Erythroblast (primary cell): ENCODE data around the gene CNTN4.

ENCODE experiments used
- DNase-seq, 2 experiments: peaks; one replicate each; lab custom pipeline; 2025; lab: John Stamatoyannopoulos, UW
- GATA1 ChIP-seq: IDR thresholded peaks from 2 replicates; pipeline ENCODE4 v1.6.1; 2011; ENCODE audit warnings: low read depth, mild to moderate bottlenecking, control low read depth, low read length, moderate library complexity
- POLR2A ChIP-seq: IDR thresholded peaks from 2 replicates; pipeline ENCODE4 v1.6.1; 2011; ENCODE audit warnings: mild to moderate bottlenecking, low read length

The CNTN4 gene

GRCh38 chr3:2362122-2362521, 263.5 kb downstream of the CNTN4 start:
- no peak for DNase-seq
- TF ChIP-seq POLR2A (no peak), GATA1 (no peak)

GRCh38 chr3:2363854-2364253, 265.2 kb downstream of the CNTN4 start:
- DNase-seq: no peak
- TF ChIP-seq GATA1 (no peak), POLR2A (no peak)

- no peak for DNase-seq
- TF ChIP-seq POLR2A: no peak
- no peak for TF ChIP-seq GATA1
These were observed 271.7 kb downstream of the CNTN4 start for GRCh38 chr3:2370317-2370716.

- DNase-seq: no peak
- TF ChIP-seq GATA1 (no peak), POLR2A (no peak)
These were observed 273.6 kb downstream of the CNTN4 start for GRCh38 chr3:2372306-2372705.

- TF ChIP-seq GATA1 (no peak), POLR2A (no peak)
- no peak for DNase-seq
These were observed 276.7 kb downstream of the CNTN4 start for GRCh38 chr3:2375376-2375775.

GRCh38 chr3:2377281-2377680, 278.6 kb downstream of the CNTN4 start:
- no peak for TF ChIP-seq POLR2A
- TF ChIP-seq GATA1: no peak

GRCh38 chr3:2390926-2391532, 292.4 kb downstream of the CNTN4 start:
- DNase-seq: no peak
- no peak for TF ChIP-seq GATA1
- no peak for TF ChIP-seq POLR2A

More at GRCh38 chr3:2377281-2377680, 278.6 kb downstream of the CNTN4 start:
- no peak for DNase-seq

- no peak for DNase-seq
- TF ChIP-seq GATA1 (no peak), POLR2A (no peak)
These were observed 293.2 kb downstream of the CNTN4 start for GRCh38 chr3:2391896-2392295.

- DNase-seq: no peak
- TF ChIP-seq GATA1: no peak
These were observed 294.3 kb downstream of the CNTN4 start for GRCh38 chr3:2392981-2393380.

- TF ChIP-seq POLR2A (no peak), GATA1 (no peak)
- no peak for DNase-seq
These were observed 316.4 kb downstream of the CNTN4 start for GRCh38 chr3:2415083-2415482.

- no peak for DNase-seq
- TF ChIP-seq POLR2A: no peak
- TF ChIP-seq GATA1: no peak
These were observed 322.3 kb downstream of the CNTN4 start for GRCh38 chr3:2420919-2421318.

GRCh38 chr3:2423143-2423542, 324.5 kb downstream of the CNTN4 start:
- no peak for DNase-seq
- TF ChIP-seq POLR2A (no peak), GATA1 (no peak)

- DNase-seq: no peak
- no peak for TF ChIP-seq GATA1
- no peak for TF ChIP-seq POLR2A
These were observed 342.9 kb downstream of the CNTN4 start for GRCh38 chr3:2441558-2441957.

GRCh38 chr3:2446146-2446545, 347.5 kb downstream of the CNTN4 start:
- TF ChIP-seq GATA1: no peak
- TF ChIP-seq POLR2A: no peak
- no peak for DNase-seq

GRCh38 chr3:2452249-2452648, 353.6 kb downstream of the CNTN4 start:
- no peak for TF ChIP-seq GATA1
- no peak for TF ChIP-seq POLR2A
- no peak for DNase-seq
